ENCODE measurements around the gene DDX6.
A peak's percentile ranks its signal among the peaks of the same experiment; 100 is the strongest.
"Not testable (repeated sequence)": the region's sequence is repeated elsewhere in the genome, so short reads cannot be mapped to it uniquely, and the experiment has no call there.

Gene DDX6, protein sequence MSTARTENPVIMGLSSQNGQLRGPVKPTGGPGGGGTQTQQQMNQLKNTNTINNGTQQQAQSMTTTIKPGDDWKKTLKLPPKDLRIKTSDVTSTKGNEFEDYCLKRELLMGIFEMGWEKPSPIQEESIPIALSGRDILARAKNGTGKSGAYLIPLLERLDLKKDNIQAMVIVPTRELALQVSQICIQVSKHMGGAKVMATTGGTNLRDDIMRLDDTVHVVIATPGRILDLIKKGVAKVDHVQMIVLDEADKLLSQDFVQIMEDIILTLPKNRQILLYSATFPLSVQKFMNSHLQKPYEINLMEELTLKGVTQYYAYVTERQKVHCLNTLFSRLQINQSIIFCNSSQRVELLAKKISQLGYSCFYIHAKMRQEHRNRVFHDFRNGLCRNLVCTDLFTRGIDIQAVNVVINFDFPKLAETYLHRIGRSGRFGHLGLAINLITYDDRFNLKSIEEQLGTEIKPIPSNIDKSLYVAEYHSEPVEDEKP

DNA sequence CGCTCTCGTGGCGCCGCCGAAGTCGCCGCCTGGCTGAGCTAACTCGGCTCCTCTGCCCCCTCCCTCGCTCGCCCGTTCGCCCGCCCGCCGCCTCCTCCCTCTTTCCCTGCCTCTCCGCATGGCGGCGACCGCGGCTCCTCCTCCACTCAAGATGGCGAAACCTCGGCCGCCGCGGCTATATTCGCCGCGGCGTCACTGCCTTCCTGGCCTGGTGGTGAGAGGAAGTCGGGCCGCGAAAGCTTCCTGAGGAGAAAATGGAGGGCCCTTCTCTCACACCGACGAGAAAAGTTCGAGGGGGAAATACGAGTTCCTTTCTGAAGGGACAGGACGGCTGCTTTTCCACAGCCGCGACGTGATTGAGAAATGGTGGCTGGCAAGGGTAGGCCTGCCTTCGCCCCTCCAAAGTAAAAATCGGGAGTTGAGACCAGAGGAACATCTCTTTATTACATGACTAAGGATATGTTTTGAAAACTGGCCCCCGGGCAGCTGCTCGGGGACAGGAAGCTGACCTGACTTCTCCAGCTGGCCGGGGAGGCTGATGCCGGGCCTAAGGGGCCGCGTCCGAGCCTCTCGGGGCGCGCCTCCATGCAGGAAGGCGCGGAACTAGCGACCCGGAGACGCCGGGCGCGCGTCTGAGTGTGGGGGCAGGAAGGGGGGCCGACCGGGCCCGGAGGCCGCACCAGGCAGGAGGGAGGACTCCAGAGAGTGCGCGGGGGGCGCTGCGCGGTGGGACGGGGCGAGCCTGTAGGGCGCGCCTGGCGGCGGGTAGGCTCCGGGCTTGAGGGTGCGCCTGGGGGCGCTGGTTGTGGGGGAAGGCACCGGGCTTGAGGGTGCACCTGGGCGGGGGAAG is at the start of gene DDX6:
Gene DDX6, minus strand, starts transcription at position 54 of the 850 bp plus-strand sequence. CDS start 4,913 bp downstream, outside the sequence.
- peak; percentile 70 to 72 for DNase-seq (ENCODE audit: low read depth in 2 of 2)

- DNase-seq (ENCODE audit: low read depth in 2 of 2): no peak
These were observed 48.1 kb upstream of the DDX6 start for GRCh38 chr11:118838905-118839553.

GRCh38 chr11:118837868-118838267 is 46.9 kb upstream of the DDX6 start:
- no peak for DNase-seq (ENCODE audit: low read depth in 2 of 2)

DNA sequence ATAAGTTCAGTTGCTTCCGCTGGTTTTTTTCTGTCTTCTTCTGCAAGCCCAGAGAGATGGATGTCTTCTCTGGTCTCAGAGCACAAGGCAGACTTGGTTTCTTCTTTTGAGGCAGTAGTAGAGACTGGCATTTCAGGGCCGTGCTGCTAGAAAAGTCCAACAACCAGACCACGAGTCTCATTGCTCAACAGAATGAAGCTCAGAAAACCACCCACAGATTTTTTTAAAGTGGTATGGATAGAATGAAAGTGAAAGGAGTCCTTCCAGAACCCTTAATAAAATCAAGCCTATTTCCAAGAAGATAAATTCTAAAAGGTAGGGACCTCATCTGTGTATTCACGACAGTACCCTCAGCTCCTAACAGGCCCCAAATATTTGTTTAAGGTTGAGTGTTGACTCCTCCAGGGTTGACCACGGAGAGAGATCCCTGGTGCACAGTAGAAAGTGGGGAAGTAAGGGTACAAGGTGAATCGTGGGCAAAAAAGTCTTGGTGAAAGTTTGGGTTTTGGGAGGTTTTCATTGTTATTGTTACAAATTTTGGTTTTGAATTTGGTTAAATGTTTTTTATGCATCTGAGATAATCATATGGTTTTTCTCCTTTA is 43.6 kb upstream of the DDX6 start:
- no peak for DNase-seq (ENCODE audit: low read depth in 2 of 2)

GRCh38 chr11:118827118-118827517 is 36.2 kb upstream of the DDX6 start:
- no peak for DNase-seq (ENCODE audit: low read depth in 2 of 2)

DNA sequence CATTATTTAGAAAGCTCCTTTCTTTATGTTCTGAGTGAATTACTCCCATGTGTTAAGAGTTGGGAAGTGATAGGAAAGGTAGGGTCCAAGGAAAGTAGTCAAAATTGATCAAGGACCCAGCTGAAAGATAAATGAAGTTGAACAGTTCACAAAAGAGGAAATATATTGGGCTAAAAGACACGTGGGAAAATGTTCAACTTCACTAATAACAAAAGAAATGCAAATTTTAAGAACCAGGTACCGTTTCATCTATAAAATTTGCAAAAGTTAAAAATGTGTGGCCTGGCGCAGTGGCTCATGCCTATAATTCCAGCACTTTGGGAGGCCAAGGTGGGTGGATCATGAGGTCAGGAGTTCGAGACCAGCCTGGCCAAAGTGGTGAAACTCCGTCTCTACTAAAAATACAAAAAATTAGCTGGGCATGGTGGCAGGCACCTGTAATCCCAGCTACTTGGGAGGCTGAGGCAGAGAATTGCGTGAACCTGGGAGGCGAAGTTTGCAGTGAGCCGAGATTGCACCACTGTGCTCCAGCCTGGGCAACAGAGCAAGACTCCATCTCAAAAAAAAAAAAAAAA is 32.1 kb upstream of the DDX6 start:
- not testable (repeated sequence) for DNase-seq (ENCODE audit: low read depth in 2 of 2)

GRCh38 chr11:118820412-118821357 is 29.7 kb upstream of the DDX6 start:
- no peak for DNase-seq (ENCODE audit: low read depth in 2 of 2)

GRCh38 chr11:118820025-118820379 is 29.0 kb upstream of the DDX6 start:
- DNase-seq (ENCODE audit: low read depth in 2 of 2): not testable (repeated sequence)

- DNase-seq (ENCODE audit: low read depth in 2 of 2): no peak
These were observed 28.5 kb upstream of the DDX6 start for GRCh38 chr11:118819334-118820024.

GRCh38 chr11:118818130-118818529 is 27.2 kb upstream of the DDX6 start:
- DNase-seq (ENCODE audit: low read depth in 2 of 2): no peak

GRCh38 chr11:118813551-118813950 is 22.6 kb upstream of the DDX6 start:
- DNase-seq (ENCODE audit: low read depth in 2 of 2): no peak

- DNase-seq (ENCODE audit: low read depth in 2 of 2): no peak
These were observed 21.5 kb upstream of the DDX6 start for GRCh38 chr11:118812485-118812884.

DNA sequence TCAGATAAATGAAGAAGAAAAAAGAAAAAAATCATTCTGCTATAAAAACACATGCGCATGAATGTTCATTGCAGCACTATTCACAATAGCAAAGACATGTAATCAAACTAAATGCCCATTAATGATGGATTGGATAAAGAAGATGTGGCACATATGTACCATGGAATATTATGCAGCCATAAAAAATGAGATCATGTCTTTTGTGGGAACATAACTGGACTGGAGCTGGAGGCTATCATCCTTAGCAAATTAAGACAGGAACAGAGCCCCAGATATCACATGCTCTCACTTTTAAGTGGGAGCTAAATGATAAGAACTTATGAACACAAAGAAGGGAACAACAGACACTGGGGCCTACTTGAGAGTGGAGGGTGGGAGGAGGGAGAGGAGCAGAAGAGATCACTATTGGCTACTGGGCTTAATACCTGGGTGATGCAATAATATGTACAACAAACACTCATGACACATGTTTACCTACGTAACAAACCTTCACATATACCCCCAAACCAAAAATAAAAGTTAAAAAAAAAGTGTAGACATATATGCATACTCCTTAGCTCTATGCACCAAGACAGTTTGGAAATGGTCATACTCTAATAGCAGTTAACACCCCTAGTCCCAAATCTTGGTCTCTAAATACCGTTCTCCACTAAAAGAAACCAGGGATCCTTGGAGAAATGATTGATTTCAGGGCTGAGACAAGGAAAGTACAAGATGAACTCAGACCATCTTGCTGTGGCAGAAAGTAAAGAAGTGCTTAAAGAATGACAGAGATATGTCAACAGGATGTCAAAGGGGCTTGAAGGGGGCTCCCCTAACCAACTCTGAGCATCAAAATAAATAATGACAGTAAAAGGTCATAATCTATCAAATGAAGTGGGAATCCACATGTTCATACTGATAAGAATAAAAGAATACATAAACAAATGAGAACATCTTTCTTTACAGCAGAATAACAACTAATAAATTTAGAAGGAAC is 17.1 kb upstream of the DDX6 start:
- no peak for DNase-seq (ENCODE audit: low read depth in 2 of 2)

DNA sequence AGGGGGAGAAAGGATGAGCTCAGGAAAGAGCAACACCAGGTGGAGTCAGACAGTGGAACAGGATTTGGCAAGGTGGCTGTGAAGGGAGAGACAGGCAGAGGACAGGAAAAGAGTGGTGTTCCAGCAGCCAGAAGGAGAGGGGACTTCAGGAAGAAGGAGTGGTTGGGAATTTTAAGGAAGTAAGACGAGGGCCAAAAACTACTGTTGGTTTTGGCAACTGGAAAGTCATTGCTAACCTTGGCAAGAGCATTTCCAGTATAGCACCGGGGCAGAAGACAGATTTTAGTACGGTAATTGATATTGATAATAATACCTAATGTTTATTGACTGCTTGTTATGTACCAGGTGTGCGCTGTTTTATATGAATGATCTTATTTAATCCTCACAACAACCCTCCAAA is 15.4 kb upstream of the DDX6 start:
- no peak for DNase-seq (ENCODE audit: low read depth in 2 of 2)

GRCh38 chr11:118804094-118804493 is 13.1 kb upstream of the DDX6 start:
- DNase-seq (ENCODE audit: low read depth in 2 of 2): no peak

- no peak for DNase-seq (ENCODE audit: low read depth in 2 of 2)
These were observed 8.4 kb upstream of the DDX6 start for GRCh38 chr11:118799372-118799771.

DNA sequence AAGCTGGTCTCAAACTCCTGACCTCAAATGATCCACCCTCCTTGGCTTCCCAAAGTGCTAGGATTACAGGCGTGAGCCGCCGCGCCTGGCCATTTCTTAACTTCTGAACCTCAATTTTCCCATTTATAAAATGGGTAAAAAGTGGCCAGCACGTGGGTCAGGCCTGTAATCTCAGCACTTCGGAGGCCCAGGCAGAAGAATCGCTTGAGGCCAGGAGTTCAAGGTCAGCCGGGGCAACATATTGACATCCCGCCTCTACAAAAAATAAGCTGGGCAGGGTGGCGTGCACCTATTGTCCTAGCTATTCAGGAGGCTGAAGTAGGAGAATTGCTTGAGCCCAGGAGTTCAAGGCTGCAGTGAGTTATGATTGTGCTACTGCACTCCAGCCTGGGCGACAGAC is 6.5 kb upstream of the DDX6 start:
- DNase-seq (ENCODE audit: low read depth in 2 of 2): no peak

- DNase-seq (ENCODE audit: low read depth in 2 of 2): peak; percentile 74 to 76
These were observed 1.7 kb upstream of the DDX6 start for GRCh38 chr11:118792570-118793124.
